Peyer's patch (tissue), 4 donors: ENCODE measurements around the gene ERAL1. TPM values are rescaled to one million over a fixed set of nuclear protein-coding genes. Genes with fewer than 3 reads are reported as not detected.
"Not testable (repeated sequence)": the region's sequence is repeated elsewhere in the genome, so short reads cannot be mapped to it uniquely, and the experiment has no call there.

Source experiments
- DNase-seq, 3 donors: peaks; one replicate each; pipeline ENCODE4 v3.0.0-alpha.2; 2017 to 2019
- H3K27ac ChIP-seq, 4 donors: fragments of 200-600 bp; sonication (generic); one replicate each; pipeline ENCODE4 v1.5.1; 2016 to 2019
- H3K27me3 ChIP-seq, 2 donors: fragments of 200-600 bp; sonication (generic); one replicate each; pipeline ENCODE4 v1.5.1; 2019
- H3K36me3 ChIP-seq, 3 donors: fragments of 200-600 bp; sonication (generic); one replicate each; pipeline ENCODE4 v1.5.1; 2016 to 2019
- H3K4me1 ChIP-seq, 4 donors: fragments of 200-600 bp; sonication (generic); one replicate each; pipeline ENCODE4 v1.5.1; 2016 to 2019
- H3K4me3 ChIP-seq, 4 donors: fragments of 200-600 bp; sonication (generic); 1 replicate in 3 of 4; 2 replicates in 1 of 4; pipeline ENCODE4 v1.5.1; 2016 to 2019; ENCODE audit warnings: mild to moderate bottlenecking in 1 of 4
- H3K9me3 ChIP-seq, 4 donors: fragments of 200-600 bp; sonication (generic); one replicate each; pipeline ENCODE4 v1.5.1; 2016 to 2019; ENCODE audit warnings: mild to moderate bottlenecking in 1 of 4
- CTCF ChIP-seq, 6 experiments: fragments of 450-650 bp in 4 of 6; fragments of 200-600 bp in 2 of 6; sonication (generic) in 1 of 6; IDR thresholded peaks; one replicate each; pipeline ENCODE4 v1.5.1; 2017 to 2019; ENCODE audit warnings: antibody characterized with exemption in 6 of 6, mild to moderate bottlenecking in 3 of 6, moderate library complexity in 1 of 6
- POLR2A ChIP-seq, 2 donors: fragments of 450-650 bp; IDR thresholded peaks; one replicate each; pipeline ENCODE4 v1.5.1; 2017; ENCODE audit warnings: antibody characterized with exemption in 2 of 2, mild to moderate bottlenecking in 2 of 2, moderate library complexity in 2 of 2
- total RNA-seq, 4 donors: library from RNA; depleted of rRNA; stranded (reverse); fragments of >200 nt; gene quantifications; one replicate each; pipeline ENCODE4 v1.1.0, GENCODE V29; 2016

Gene ERAL1
- total RNA-seq, 4 donors from 2014 or later, result 43.8 to 118 (median 51.0) TPM

GRCh38 chr17:28900986-28901726, 46.3 kb downstream of the ERAL1 start:
- H3K27me3 ChIP-seq, result no peaks in the 10 kb centered on the region
- no peak overlapping the region for H3K4me3 ChIP-seq
- no peak overlapping the region for H3K27ac ChIP-seq
- no peak for DNase-seq
- H3K9me3 ChIP-seq, result no peaks in the 10 kb centered on the region
- H3K36me3 ChIP-seq, result peaks cover 0 to 5% (median 0%) of the 10 kb centered on the region in 3 donors
- peaks cover 0 to 24% (median 11%) of the 10 kb centered on the region in 4 donors for H3K4me1 ChIP-seq
- no peak for TF ChIP-seq POLR2A (IDR thresholded peaks at IDR 0.05)
- TF ChIP-seq CTCF (IDR thresholded peaks at IDR 0.05), result no peak

DNA sequence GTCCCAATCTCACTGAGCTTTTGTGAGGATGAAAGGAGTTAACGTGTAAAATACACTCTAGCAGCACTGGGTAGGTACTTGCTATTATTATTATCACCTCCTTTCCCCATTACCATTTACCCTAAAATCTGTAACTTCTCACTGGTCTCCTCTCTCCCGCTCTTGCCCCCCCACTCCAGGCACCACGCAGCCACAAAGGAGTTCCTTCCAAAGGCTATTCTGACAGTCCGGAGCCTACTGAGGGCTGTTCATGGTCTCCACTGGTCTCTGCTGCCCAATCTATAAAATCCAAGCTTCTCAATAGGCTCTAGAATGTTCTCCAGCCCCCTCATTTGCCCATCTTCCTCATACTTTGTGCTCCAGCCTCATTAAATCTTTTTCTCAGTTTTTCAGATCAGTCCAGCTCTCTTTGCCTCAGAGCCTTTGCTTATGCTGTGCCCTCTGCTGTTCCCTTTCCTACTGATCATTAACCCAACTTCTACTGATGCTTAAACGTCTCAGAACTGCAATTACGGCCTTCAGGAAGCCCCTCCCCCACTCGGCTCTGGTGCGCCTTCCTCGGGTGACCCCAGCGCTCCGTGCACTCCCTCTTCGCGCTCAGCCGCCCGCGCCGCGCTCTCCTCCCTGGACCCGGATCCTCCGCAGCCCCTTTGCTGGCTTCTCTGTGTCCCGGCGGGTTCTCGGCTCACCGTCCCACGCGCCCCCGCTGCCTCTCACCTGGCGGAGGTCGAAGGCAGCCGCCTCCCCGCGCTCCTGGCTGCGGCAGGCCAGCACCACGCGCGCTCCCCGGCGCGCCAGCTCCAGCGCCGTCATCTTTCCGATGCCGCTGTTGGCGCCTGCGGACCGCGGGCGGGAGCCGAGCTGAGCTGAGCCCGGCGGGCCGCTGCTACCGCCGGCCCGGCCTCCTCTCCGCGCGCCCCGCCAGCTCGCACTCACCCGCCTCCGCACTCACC, 47.3 kb downstream of the ERAL1 start:
- peak overlapping the region; percentile 43 to 82 (median 62) for H3K4me3 ChIP-seq
- H3K4me1 ChIP-seq, result peaks cover 0 to 19% (median 9%) of the 10 kb centered on the region in 4 donors
- H3K9me3 ChIP-seq, result no peaks in the 10 kb centered on the region
- no peak for TF ChIP-seq POLR2A (IDR thresholded peaks at IDR 0.05)
- TF ChIP-seq CTCF (IDR thresholded peaks at IDR 0.05), result no peak
- no peaks in the 10 kb centered on the region for H3K27me3 ChIP-seq
- peak in 2 of 3 donors; percentile 66 to 78 for DNase-seq
- peak overlapping the region; percentile 64 to 89 (median 84) for H3K27ac ChIP-seq
- H3K36me3 ChIP-seq, result peaks cover 0 to 12% (median 0%) of the 10 kb centered on the region in 3 donors

- peaks cover 0 to 20% (median 9%) of the 10 kb centered on the region in 4 donors for H3K4me1 ChIP-seq
- TF ChIP-seq CTCF (IDR thresholded peaks at IDR 0.05) (peak; percentile 97 to 100 (median 98)), POLR2A (IDR thresholded peaks at IDR 0.05) (no peak)
- H3K4me3 ChIP-seq, result peak within 1 kb of the TSS; percentile 43 to 82 (median 62)
- peaks cover 0 to 21% (median 0%) of the 10 kb centered on the region in 3 donors for H3K36me3 ChIP-seq
- H3K9me3 ChIP-seq, result no peaks in the 10 kb centered on the region
- no peaks in the 10 kb centered on the region for H3K27me3 ChIP-seq
- peak; percentile 89 to 96 (median 96) for DNase-seq
- peak within 1 kb of the TSS; percentile 64 to 89 (median 84) for H3K27ac ChIP-seq
These were observed 48.2 kb downstream of the ERAL1 start, which contains the start of gene DHRS13 for GRCh38 chr17:28902819-28903545. TSS of gene DHRS13 (minus strand) at chr17:28903079. CDS start at chr17:28902944, 135 bp downstream.

- DNase-seq, H3K27me3 ChIP-seq, H3K4me3 ChIP-seq, H3K9me3 ChIP-seq: not testable (repeated sequence)
- peak overlapping the region in 2 of 4 donors; percentile 20 to 79 for H3K27ac ChIP-seq
- H3K36me3 ChIP-seq, result peaks cover 0 to 26% (median 0%) of the 10 kb centered on the region in 3 donors
- H3K4me1 ChIP-seq, result peaks cover 0 to 20% (median 6%) of the 10 kb centered on the region in 4 donors
These were observed 48.7 kb downstream of the ERAL1 start for GRCh38 chr17:28903546-28903841.

DNA sequence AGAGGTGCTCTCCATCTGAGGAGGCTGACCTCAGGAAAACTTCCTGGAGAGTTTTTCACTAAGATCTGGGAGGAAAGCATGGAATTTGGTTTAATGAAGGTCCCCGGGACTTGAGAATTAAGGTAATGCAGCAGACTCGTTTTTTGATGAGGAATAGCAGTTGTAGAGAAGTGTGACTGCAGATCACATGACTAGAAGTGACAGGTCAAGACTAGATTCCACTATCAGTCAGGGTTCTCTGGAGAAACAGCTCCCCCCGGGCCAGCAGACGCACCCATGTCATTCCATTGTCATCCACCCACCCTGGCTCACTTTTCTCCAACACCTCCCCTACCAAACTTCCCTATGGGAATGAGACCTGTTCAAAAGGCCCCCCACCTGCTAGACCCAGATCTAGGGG, 50.0 kb downstream of the ERAL1 start:
- DNase-seq, result no peak
- Histone ChIP-seq H3K36me3 (peaks cover 0 to 36% (median 0%) of the 10 kb centered on the region in 3 donors), H3K27ac (no peak overlapping the region), H3K4me1 (peaks cover 0 to 27% (median 6%) of the 10 kb centered on the region in 4 donors), H3K9me3 (no peaks in the 10 kb centered on the region), H3K4me3 (no peak overlapping the region), H3K27me3 (no peaks in the 10 kb centered on the region)
- no peak for TF ChIP-seq POLR2A (IDR thresholded peaks at IDR 0.05)
- TF ChIP-seq CTCF (IDR thresholded peaks at IDR 0.05), result no peak
